Stimulated activated CD4-positive, alpha-beta T cell treated with anti-CD3 and anti-CD28 coated beads, TNF-alpha, amount 100 ng/mL, for 24 hours (primary cell): ENCODE measurements around the gene TNFRSF25.
A peak's percentile ranks its signal among the peaks of the same experiment; 100 is the strongest.
"Not testable (repeated sequence)": the region's sequence is repeated elsewhere in the genome, so short reads cannot be mapped to it uniquely, and the experiment has no call there.

Experiments used
- DNase-seq, 3 experiments: peaks; one replicate each; pipeline ENCODE4 v3.0.0-alpha.2; 2020; ENCODE audit warnings: low read depth in 3 of 3

Gene TNFRSF25

GRCh38 chr1:6453895-6454855 lies 11.8 kb downstream of the TNFRSF25 start:
- DNase-seq: not testable (repeated sequence)

- DNase-seq: no peak
These were observed 15.0 kb downstream of the TNFRSF25 start for GRCh38 chr1:6450943-6451373.

- not testable (repeated sequence) for DNase-seq
These were observed 15.5 kb downstream of the TNFRSF25 start for GRCh38 chr1:6450486-6450885.

- no peak for DNase-seq
These were observed 15.9 kb downstream of the TNFRSF25 start for GRCh38 chr1:6450005-6450450.

GRCh38 chr1:6448749-6449631 lies 17.0 kb downstream of the TNFRSF25 start:
- DNase-seq: no peak

GRCh38 chr1:6447818-6448748 lies 17.9 kb downstream of the TNFRSF25 start:
- DNase-seq: no peak

- no peak for DNase-seq
These were observed 18.8 kb downstream of the TNFRSF25 start for GRCh38 chr1:6447016-6447817.

GRCh38 chr1:6446665-6447015 lies 19.3 kb downstream of the TNFRSF25 start:
- no peak for DNase-seq

GRCh38 chr1:6445929-6446328 lies 20.0 kb downstream of the TNFRSF25 start:
- not testable (repeated sequence) for DNase-seq

- peak in 1 of 3 experiments; percentile 34 for DNase-seq
These were observed 20.8 kb downstream of the TNFRSF25 start for GRCh38 chr1:6445062-6445763.

GRCh38 chr1:6444377-6444776 lies 21.6 kb downstream of the TNFRSF25 start:
- no peak for DNase-seq

GRCh38 chr1:6443339-6444115 lies 22.4 kb downstream of the TNFRSF25 start:
- DNase-seq: no peak

GRCh38 chr1:6441586-6441985 lies 24.4 kb downstream of the TNFRSF25 start:
- DNase-seq: no peak

- DNase-seq: peak in 2 of 3 experiments; percentile 45 to 71
These were observed 25.5 kb downstream of the TNFRSF25 start for GRCh38 chr1:6440198-6441126.

- DNase-seq: peak; percentile 47 to 70 (median 60)
These were observed 27.9 kb downstream of the TNFRSF25 start for GRCh38 chr1:6438047-6438525.

GRCh38 chr1:6437012-6437700 lies 28.8 kb downstream of the TNFRSF25 start:
- not testable (repeated sequence) for DNase-seq

- not testable (repeated sequence) for DNase-seq
These were observed 29.7 kb downstream of the TNFRSF25 start for GRCh38 chr1:6436277-6436676.
